HG03558 (cell line): ENCODE measurements around the gene NFIX.

Source experiments
- ATAC-seq: cut with Tn5 transposase; IDR thresholded peaks from one replicate; pipeline ENCODE4 v1.9.1; 2021; ENCODE audit warnings: moderate number of reproducible peaks; ENCODE audit not compliant: unreplicated experiment; ENCODE audit errors: extremely low read depth

Gene NFIX

GRCh38 chr19:13018035-13018914, 23.0 kb downstream of the NFIX start:
- no peak for ATAC-seq

- ATAC-seq = no peak
These were observed 24.1 kb downstream of the NFIX start for GRCh38 chr19:13019332-13019731.

GRCh38 chr19:13020002-13020414, 24.7 kb downstream of the NFIX start:
- no peak for ATAC-seq

GRCh38 chr19:13022111-13022858, 27.0 kb downstream of the NFIX start:
- ATAC-seq = no peak

- ATAC-seq = no peak
These were observed 27.8 kb downstream of the NFIX start for GRCh38 chr19:13022859-13023636.

- no peak for ATAC-seq
These were observed 28.4 kb downstream of the NFIX start for GRCh38 chr19:13023656-13024055.

GRCh38 chr19:13024126-13024950, 29.1 kb downstream of the NFIX start:
- no peak for ATAC-seq

GRCh38 chr19:13024951-13025697, 29.8 kb downstream of the NFIX start:
- no peak for ATAC-seq

GRCh38 chr19:13025819-13026456, 30.7 kb downstream of the NFIX start:
- ATAC-seq = no peak

GRCh38 chr19:13026462-13027370, 31.4 kb downstream of the NFIX start:
- no peak for ATAC-seq

GRCh38 chr19:13027557-13027956, 32.3 kb downstream of the NFIX start:
- ATAC-seq = no peak

GRCh38 chr19:13028027-13028426, 32.8 kb downstream of the NFIX start:
- ATAC-seq = no peak

GRCh38 chr19:13029301-13029880, 34.1 kb downstream of the NFIX start:
- ATAC-seq = no peak

- no peak for ATAC-seq
These were observed 34.6 kb downstream of the NFIX start for GRCh38 chr19:13029893-13030292.

GRCh38 chr19:13031917-13032623, 36.8 kb downstream of the NFIX start:
- no peak for ATAC-seq

- no peak for ATAC-seq
These were observed 37.6 kb downstream of the NFIX start for GRCh38 chr19:13032837-13033236.

GRCh38 chr19:13033244-13033643, 38.0 kb downstream of the NFIX start:
- no peak for ATAC-seq
